GM12875 (cell line): ENCODE data around the gene RDH12.
"Not testable (repeated sequence)": the region's sequence is repeated elsewhere in the genome, so short reads cannot be mapped to it uniquely, and the experiment has no call there.

Experiments used
- H3K4me3 ChIP-seq: one replicate; pipeline ENCODE4 v1.5.1; 2011; ENCODE audit warnings: low read depth, low read length, control low read depth
- TF ChIP-seq, protein P1 (sequence below): IDR thresholded peaks from 2 replicates; pipeline ENCODE4 v1.5.1; 2011; ENCODE audit warnings: low read depth, mild to moderate bottlenecking, control low read depth, inconsistent platforms, low read length, moderate library complexity, borderline replicate concordance; ENCODE audit not compliant: insufficient read depth

The RDH12 gene

DNA sequence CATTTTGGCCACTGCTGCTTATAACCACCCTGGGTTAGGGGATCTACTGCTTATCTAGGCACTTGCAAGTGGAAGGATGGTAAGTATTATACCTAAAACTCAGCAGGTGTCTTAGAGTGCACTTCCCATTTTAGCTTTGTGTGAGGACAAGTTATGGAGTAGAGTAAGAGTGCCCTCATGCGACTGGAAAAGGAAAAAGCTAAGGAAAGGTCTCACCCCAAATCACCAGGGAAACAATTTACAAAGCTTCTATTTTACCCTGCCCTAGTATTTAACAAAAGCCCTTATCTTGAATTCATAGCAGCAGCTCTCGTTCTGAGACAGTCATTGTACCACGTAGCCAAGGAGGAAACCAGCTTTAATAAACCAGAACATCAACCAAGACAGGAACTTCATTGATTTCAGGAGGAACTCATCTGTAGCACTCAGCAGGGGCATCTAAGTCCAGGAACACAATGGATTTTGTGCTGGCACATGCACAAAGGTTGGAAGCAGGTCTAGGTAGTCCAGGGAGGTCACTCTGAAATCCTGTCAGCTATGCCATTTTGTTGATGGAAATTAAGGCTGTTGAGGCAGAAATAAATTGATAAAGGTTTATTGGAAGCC, 2.9 kb downstream of the RDH12 start:
- TF ChIP-seq, protein P1, sequence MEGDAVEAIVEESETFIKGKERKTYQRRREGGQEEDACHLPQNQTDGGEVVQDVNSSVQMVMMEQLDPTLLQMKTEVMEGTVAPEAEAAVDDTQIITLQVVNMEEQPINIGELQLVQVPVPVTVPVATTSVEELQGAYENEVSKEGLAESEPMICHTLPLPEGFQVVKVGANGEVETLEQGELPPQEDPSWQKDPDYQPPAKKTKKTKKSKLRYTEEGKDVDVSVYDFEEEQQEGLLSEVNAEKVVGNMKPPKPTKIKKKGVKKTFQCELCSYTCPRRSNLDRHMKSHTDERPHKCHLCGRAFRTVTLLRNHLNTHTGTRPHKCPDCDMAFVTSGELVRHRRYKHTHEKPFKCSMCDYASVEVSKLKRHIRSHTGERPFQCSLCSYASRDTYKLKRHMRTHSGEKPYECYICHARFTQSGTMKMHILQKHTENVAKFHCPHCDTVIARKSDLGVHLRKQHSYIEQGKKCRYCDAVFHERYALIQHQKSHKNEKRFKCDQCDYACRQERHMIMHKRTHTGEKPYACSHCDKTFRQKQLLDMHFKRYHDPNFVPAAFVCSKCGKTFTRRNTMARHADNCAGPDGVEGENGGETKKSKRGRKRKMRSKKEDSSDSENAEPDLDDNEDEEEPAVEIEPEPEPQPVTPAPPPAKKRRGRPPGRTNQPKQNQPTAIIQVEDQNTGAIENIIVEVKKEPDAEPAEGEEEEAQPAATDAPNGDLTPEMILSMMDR = peak; percentile 66; the same call in 1 of the 2 replicates
- H3K4me3 ChIP-seq = no peak overlapping the region

DNA sequence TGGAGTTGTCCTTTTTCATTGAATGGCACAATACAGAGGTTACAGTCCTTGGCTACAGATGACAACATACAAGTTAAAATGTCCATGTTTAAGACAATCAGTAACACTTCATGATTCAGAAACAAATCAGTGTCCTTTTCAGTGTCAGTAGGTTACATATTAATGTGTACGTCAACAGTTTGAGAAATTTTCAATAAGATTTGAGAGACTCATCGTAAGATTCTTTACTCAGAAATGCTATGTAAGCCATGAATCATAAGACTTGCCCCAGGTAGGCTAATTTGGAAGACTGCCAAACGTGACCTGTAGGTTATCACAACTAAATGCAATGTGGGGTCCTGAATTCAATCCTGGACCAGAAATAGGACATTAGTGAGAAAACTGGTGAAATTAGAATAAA, 3.5 kb downstream of the RDH12 start:
- TF ChIP-seq, protein P1 = no peak
- no peak overlapping the region for H3K4me3 ChIP-seq

DNA sequence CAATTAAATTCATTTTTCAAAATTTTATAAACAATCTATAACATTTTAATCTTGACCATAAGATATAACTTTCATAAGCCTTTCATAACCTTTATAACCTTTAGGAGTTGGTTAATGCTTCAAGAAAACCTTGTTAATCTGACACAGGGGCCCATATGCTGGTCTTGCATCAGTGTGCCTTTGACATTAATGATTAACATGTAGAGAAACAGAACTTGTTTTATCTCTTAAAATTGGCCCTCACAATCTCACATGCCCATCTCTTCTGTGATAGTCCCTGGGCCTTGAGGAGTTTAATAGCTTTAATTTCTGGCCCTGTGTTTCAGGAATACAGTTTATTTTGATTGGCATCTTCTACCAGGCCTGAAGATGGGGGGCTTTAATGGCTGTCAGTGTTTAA, 7.7 kb downstream of the RDH12 start:
- not testable (repeated sequence) for H3K4me3 ChIP-seq

DNA sequence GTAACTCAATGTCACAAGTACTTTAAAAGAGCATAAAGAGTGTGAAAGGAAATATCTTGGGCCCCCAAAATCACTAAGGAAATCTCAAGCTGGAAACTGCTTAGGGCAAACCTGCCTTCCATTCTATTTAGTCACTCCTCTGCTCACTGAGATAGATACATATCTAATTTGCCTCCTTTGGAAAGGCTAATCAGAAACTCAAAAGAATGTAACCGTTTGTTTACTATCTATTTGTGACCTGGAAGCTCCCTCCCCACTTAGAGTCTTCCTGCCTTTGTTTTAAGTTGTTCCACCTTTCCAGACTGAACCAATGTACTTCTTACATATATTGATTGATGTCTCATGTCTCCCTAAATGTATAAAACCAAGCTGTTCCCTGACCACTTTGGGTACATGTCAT, 8.1 kb downstream of the RDH12 start:
- H3K4me3 ChIP-seq = not testable (repeated sequence)

DNA sequence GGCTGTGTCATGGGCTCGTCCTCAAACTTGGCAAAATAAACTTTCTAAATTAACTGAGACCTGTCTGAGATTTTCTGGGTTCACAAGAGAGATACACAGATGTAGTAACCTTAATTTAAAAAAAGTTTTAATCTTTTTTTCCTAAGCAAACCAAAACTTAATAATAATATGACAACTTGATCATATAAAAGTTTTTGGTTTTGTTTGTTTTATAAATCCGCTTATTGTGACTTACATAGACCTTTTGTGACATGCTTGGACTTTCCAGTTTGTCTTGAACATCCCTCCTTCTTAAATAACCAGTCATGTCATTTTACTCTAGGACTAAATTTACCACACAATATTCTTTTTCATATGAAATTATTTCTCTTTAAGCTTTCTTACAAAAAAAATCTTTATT, 8.5 kb downstream of the RDH12 start:
- no peak overlapping the region for H3K4me3 ChIP-seq
- TF ChIP-seq, protein P1 = no peak

DNA sequence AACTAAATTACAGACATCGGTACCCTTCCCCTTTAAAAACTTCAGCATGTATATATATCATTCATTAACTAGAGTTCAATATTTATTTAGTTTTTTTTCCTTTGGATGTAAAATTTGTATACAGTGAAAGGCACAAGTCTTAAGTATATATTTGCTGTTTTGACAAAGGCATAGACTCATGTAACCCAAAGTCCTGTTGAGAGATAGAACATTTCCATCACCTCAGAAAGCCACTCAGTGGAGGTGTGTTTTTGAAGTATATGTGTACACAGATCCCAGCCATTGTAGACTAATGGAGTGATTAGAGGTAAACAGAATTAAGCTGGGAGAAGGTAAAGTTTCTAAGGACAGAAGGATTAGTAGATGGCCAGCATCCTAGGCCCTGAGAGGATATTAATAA, 15.4 kb downstream of the RDH12 start:
- TF ChIP-seq, protein P1 = no peak
- H3K4me3 ChIP-seq = no peak overlapping the region

DNA sequence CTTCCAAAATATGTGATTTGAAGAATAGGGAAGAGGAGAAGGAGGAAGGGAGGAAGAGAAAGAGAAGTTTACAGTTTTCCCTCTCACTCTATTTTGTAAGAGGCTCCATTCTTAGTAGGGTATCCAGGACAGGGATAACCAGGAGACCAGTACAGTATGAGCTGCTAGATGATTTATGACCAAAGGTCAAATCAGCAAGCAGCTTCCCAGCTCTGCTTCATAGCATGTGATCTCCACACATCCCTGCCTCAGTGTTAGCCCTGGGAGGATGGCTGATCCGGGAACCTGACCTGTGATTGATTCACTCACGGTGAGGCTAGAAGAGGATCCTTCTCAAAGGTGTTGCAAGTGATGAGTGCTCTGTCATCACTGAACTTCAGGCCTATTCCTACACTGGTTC, 16.6 kb downstream of the RDH12 start:
- TF ChIP-seq, protein P1 = no peak
- H3K4me3 ChIP-seq = no peak overlapping the region

DNA sequence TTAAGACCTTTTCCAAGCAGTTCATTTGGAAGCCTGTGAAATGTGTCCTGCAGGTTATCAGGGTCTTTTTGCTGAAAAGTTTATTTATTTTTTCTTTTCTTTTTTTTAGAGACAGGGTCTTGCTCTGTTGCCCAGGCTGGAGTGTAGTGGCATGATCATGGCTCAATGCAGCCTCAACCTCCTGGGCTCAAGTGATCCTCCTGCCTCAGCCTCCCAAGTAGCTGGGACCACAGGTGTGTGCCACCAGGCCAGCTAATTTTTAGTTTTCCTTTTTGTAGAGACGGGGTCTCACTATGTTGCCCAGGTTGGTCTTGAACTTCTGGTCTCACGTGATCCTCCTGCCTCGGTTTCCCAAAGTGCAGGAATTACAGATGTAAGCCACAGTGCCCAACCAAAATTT, 17.7 kb downstream of the RDH12 start:
- not testable (repeated sequence) for H3K4me3 ChIP-seq

DNA sequence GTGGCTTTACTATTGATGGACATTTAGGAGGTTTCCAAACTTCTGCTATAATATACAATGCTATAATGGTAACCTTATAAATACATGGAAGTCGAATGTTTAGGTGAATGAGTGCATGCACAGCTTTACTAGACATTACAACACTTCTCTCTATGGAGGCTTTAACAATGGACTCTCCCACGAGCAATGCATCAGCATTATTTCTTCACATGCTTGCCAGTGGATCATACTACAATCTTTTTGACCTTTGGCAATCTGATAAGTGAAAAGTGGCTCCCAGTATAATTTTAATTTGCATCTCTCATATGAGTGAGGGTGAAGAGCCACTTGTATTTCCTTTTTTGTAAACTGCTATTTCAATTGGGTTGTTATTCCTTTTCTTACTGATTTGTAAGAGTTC, 18.2 kb downstream of the RDH12 start:
- TF ChIP-seq, protein P1 = no peak
- H3K4me3 ChIP-seq = no peak overlapping the region
